Liver (tissue), 9 donors: ENCODE data around the gene CDC42BPB. TPM values are rescaled to one million over a fixed set of nuclear protein-coding genes. Genes with fewer than 3 reads are reported as not detected.

Experiments
- DNase-seq: peaks from one replicate; pipeline ENCODE4 v3.0.0-alpha.2; 2017; ENCODE audit warnings: low spot score
- H3K27ac ChIP-seq, 2 donors: one replicate each; pipeline ENCODE4 v1.7.0; 2013; ENCODE audit warnings: inconsistent platforms in 2 of 2, low read length in 2 of 2, control low read depth in 1 of 2, low read depth in 1 of 2, mild to moderate bottlenecking in 1 of 2
- H3K27me3 ChIP-seq, 4 donors: one replicate each; pipeline versions ENCODE4 v1.6.1 to v1.7.0; 2013; ENCODE audit warnings: low read length in 3 of 4, inconsistent platforms in 1 of 4, mild to moderate bottlenecking in 1 of 4, moderate library complexity in 1 of 4; ENCODE audit not compliant: control insufficient read depth in 4 of 4, insufficient read depth in 4 of 4
- H3K36me3 ChIP-seq, 4 donors: one replicate each; pipeline versions ENCODE4 v1.6.1 to v1.7.0; 2013; ENCODE audit warnings: low read length in 3 of 4, mild to moderate bottlenecking in 3 of 4, low read depth in 1 of 4, moderate library complexity in 1 of 4; ENCODE audit not compliant: control insufficient read depth in 4 of 4, insufficient read depth in 3 of 4
- H3K4me1 ChIP-seq, 4 donors: one replicate each; pipeline versions ENCODE4 v1.6.1 to v1.7.0; 2013; ENCODE audit warnings: low read length in 3 of 4, mild to moderate bottlenecking in 3 of 4, moderate library complexity in 1 of 4; ENCODE audit not compliant: control insufficient read depth in 4 of 4, insufficient read depth in 4 of 4
- H3K4me3 ChIP-seq, 3 donors: one replicate each; pipeline versions ENCODE4 v1.6.1 to v1.7.0; 2013; ENCODE audit warnings: low read length in 3 of 3, control low read depth in 1 of 3, low read depth in 1 of 3, mild to moderate bottlenecking in 1 of 3
- H3K9ac ChIP-seq, 2 donors: one replicate each; pipeline ENCODE4 v1.7.0; 2013; ENCODE audit warnings: low read length in 2 of 2, mild to moderate bottlenecking in 2 of 2, moderate library complexity in 2 of 2, control low read depth in 1 of 2, low read depth in 1 of 2
- H3K9me3 ChIP-seq, 4 donors: one replicate each; pipeline versions ENCODE4 v1.6.1 to v1.7.0; 2013; ENCODE audit warnings: low read length in 3 of 4; ENCODE audit not compliant: control insufficient read depth in 4 of 4
- EGR1 ChIP-seq, 2 donors: IDR thresholded peaks; 2 replicates each; pipeline ENCODE4 v1.6.1; 2016 to 2018; ENCODE audit warnings: antibody characterized with exemption in 2 of 2, low read depth in 2 of 2
- FOXA1 ChIP-seq: IDR thresholded peaks from 2 replicates; pipeline ENCODE4 v1.6.1; 2016; ENCODE audit warnings: antibody characterized with exemption
- FOXA2 ChIP-seq: IDR thresholded peaks from 2 replicates; pipeline ENCODE4 v1.6.1; 2016; ENCODE audit warnings: antibody characterized with exemption
- GABPA ChIP-seq, 2 donors: IDR thresholded peaks in 1 of 2; conservative IDR thresholded peaks in 1 of 2; 2 replicates each; pipeline ENCODE4 v1.6.1; 2016; ENCODE audit warnings: antibody characterized with exemption in 2 of 2, mild to moderate bottlenecking in 1 of 2, moderate library complexity in 1 of 2
- HNF4A ChIP-seq, 2 donors: conservative IDR thresholded peaks; 2 replicates each; pipeline ENCODE4 v1.6.1; 2016; ENCODE audit warnings: antibody characterized with exemption in 2 of 2, mild to moderate bottlenecking in 2 of 2
- HNF4G ChIP-seq: IDR thresholded peaks from 2 replicates; pipeline ENCODE4 v1.6.1; 2016; ENCODE audit warnings: antibody characterized with exemption
- JUND ChIP-seq, 2 donors: IDR thresholded peaks; 2 replicates each; pipeline ENCODE4 v1.6.1; 2016; ENCODE audit warnings: antibody characterized with exemption in 2 of 2
- MAX ChIP-seq: IDR thresholded peaks from 2 replicates; pipeline ENCODE4 v1.6.1; 2016; ENCODE audit warnings: antibody characterized with exemption
- NR2F2 ChIP-seq: IDR thresholded peaks from 2 replicates; pipeline ENCODE4 v1.6.1; 2016; ENCODE audit warnings: antibody characterized with exemption
- RAD21 ChIP-seq, 2 donors: IDR thresholded peaks; 2 replicates each; pipeline ENCODE4 v1.6.1; 2016; ENCODE audit warnings: antibody characterized with exemption in 2 of 2, mild to moderate bottlenecking in 2 of 2
- REST ChIP-seq: IDR thresholded peaks from 2 replicates; pipeline ENCODE4 v1.6.1; 2016; ENCODE audit warnings: antibody characterized with exemption, mild to moderate bottlenecking
- RXRA ChIP-seq, 2 donors: IDR thresholded peaks; 2 replicates each; pipeline ENCODE4 v1.6.1; 2017 to 2018; ENCODE audit warnings: antibody characterized with exemption in 2 of 2, mild to moderate bottlenecking in 1 of 2
- SP1 ChIP-seq: IDR thresholded peaks from 2 replicates; pipeline ENCODE4 v1.6.1; 2018; ENCODE audit warnings: antibody characterized with exemption, mild to moderate bottlenecking
- TAF1 ChIP-seq: conservative IDR thresholded peaks from 2 replicates; pipeline ENCODE4 v1.6.1; 2016; ENCODE audit warnings: antibody characterized with exemption, mild to moderate bottlenecking
- YY1 ChIP-seq: IDR thresholded peaks from 2 replicates; pipeline ENCODE4 v1.6.1; 2016; ENCODE audit warnings: antibody characterized with exemption, mild to moderate bottlenecking
- WGBS: extraction: QIAGEN DNeasy Blood & Tissue Kit; methylation state at CpG from one replicate; pipeline ENCODE4 v1.1.7; 2013; 5-methylcytosine and 5-hydroxymethylcytosine counted together
- polyA plus RNA-seq, 2 donors: library from polyadenylated mRNA; stranded (reverse) in 1 of 2; unstranded in 1 of 2; fragments of 200-250 nt in 1 of 2; fragments of >200 nt in 1 of 2; fragmentation: Nextera tagmentation in 1 of 2; extraction: Ambion mirVana in 1 of 2; gene quantifications; one replicate each; pipeline versions ENCODE4 v1.2.1 to v1.2.3, GENCODE V29; 2013 to 2015
- total RNA-seq, 2 donors: library from RNA; depleted of rRNA; stranded (reverse); fragments of >200 nt; gene quantifications; one replicate each; pipeline ENCODE4 v1.2.3, GENCODE V29; 2014
- TF ChIP-seq, protein P1 (sequence below): IDR thresholded peaks from 2 replicates; pipeline ENCODE4 v1.6.1; 2016; ENCODE audit warnings: antibody characterized with exemption
- TF ChIP-seq, protein P2 (sequence below): IDR thresholded peaks from 2 replicates; pipeline ENCODE4 v1.6.1; 2016; ENCODE audit warnings: antibody characterized with exemption
- TF ChIP-seq, protein P3 (sequence below): fragments of 150-350 bp; IDR thresholded peaks from 2 replicates; pipeline ENCODE4 v1.5.1; 2017; ENCODE audit warnings: improper control_type of control experiment, low read depth, low read length; ENCODE audit not compliant: missing input control
- donor health status: healthy.
- donor health status: healthy.
- donor health status: healthy.
- donor health status: healthy.
- donor health status: healthy.

The CDC42BPB gene
- total and polyA plus RNA-seq, 4 donors, result 4.1 to 78.7 (median 29.7) TPM

DNA sequence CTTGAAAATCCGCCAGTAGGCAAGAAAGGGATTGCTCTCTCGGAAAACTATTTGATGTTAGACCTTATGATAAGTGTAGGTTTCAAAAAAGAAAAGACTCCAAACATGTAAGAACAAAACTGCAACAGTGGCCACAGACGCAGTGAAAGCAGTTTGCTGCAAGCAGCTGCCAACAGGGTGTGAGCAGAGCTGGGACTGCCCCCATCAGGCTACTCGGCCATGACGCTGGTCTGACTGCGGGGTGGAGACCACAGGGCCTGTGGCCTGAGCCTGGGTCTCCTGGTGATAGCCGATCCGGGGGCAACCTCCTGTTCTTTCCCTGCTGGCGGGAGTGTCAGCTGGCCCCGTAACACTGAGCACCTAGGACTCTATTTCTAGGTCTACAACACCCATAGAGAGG lies 71.7 kb downstream of the CDC42BPB start:
- no peaks in the 10 kb centered on the region for H3K27me3 ChIP-seq
- H3K4me1 ChIP-seq, result no peaks in the 10 kb centered on the region
- H3K4me3 ChIP-seq, result no peak overlapping the region
- DNase-seq, result no peak
- no peak overlapping the region for H3K27ac ChIP-seq
- H3K36me3 ChIP-seq, result peaks cover 6 to 72% (median 33%) of the 10 kb centered on the region in 4 donors
- 88% methylated on average over 10 of the region's 10 CpGs for WGBS
- no peak overlapping the region for H3K9ac ChIP-seq
- peaks cover 0 to 9% (median 2%) of the 10 kb centered on the region in 4 donors for H3K9me3 ChIP-seq
- TF ChIP-seq, protein P1, sequence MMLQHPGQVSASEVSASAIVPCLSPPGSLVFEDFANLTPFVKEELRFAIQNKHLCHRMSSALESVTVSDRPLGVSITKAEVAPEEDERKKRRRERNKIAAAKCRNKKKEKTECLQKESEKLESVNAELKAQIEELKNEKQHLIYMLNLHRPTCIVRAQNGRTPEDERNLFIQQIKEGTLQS, result no peak
- TF ChIP-seq HNF4G, result no peak
- no peak for TF ChIP-seq FOXA1
- TF ChIP-seq RAD21 (IDR thresholded peaks at IDR 0.05), result no peak
- no peak for TF ChIP-seq SP1
- no peak for TF ChIP-seq NR2F2
- no peak for TF ChIP-seq HNF4A (conservative IDR thresholded peaks at IDR 0.05)
- no peak for TF ChIP-seq YY1
- TF ChIP-seq RXRA (IDR thresholded peaks at IDR 0.05), result no peak
- no peak for TF ChIP-seq TAF1
- no peak for TF ChIP-seq JUND (IDR thresholded peaks at IDR 0.05)
- no peak for TF ChIP-seq MAX
- TF ChIP-seq, protein P2, sequence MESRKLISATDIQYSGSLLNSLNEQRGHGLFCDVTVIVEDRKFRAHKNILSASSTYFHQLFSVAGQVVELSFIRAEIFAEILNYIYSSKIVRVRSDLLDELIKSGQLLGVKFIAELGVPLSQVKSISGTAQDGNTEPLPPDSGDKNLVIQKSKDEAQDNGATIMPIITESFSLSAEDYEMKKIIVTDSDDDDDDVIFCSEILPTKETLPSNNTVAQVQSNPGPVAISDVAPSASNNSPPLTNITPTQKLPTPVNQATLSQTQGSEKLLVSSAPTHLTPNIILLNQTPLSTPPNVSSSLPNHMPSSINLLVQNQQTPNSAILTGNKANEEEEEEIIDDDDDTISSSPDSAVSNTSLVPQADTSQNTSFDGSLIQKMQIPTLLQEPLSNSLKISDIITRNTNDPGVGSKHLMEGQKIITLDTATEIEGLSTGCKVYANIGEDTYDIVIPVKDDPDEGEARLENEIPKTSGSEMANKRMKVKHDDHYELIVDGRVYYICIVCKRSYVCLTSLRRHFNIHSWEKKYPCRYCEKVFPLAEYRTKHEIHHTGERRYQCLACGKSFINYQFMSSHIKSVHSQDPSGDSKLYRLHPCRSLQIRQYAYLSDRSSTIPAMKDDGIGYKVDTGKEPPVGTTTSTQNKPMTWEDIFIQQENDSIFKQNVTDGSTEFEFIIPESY, result no peak
- TF ChIP-seq, protein P3, sequence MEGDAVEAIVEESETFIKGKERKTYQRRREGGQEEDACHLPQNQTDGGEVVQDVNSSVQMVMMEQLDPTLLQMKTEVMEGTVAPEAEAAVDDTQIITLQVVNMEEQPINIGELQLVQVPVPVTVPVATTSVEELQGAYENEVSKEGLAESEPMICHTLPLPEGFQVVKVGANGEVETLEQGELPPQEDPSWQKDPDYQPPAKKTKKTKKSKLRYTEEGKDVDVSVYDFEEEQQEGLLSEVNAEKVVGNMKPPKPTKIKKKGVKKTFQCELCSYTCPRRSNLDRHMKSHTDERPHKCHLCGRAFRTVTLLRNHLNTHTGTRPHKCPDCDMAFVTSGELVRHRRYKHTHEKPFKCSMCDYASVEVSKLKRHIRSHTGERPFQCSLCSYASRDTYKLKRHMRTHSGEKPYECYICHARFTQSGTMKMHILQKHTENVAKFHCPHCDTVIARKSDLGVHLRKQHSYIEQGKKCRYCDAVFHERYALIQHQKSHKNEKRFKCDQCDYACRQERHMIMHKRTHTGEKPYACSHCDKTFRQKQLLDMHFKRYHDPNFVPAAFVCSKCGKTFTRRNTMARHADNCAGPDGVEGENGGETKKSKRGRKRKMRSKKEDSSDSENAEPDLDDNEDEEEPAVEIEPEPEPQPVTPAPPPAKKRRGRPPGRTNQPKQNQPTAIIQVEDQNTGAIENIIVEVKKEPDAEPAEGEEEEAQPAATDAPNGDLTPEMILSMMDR, result no peak
- no peak for TF ChIP-seq EGR1 (IDR thresholded peaks at IDR 0.05; ENCODE audit: low read depth in 2 of 2)
- no peak for TF ChIP-seq FOXA2
- no peak for TF ChIP-seq GABPA (IDR thresholded peaks at IDR 0.05 in 1 of 2, conservative IDR thresholded peaks at IDR 0.05 in 1 of 2)
- no peak for TF ChIP-seq REST
